ENCODE results near the gene ZC3HAV1L.

The ZC3HAV1L gene

DNA sequence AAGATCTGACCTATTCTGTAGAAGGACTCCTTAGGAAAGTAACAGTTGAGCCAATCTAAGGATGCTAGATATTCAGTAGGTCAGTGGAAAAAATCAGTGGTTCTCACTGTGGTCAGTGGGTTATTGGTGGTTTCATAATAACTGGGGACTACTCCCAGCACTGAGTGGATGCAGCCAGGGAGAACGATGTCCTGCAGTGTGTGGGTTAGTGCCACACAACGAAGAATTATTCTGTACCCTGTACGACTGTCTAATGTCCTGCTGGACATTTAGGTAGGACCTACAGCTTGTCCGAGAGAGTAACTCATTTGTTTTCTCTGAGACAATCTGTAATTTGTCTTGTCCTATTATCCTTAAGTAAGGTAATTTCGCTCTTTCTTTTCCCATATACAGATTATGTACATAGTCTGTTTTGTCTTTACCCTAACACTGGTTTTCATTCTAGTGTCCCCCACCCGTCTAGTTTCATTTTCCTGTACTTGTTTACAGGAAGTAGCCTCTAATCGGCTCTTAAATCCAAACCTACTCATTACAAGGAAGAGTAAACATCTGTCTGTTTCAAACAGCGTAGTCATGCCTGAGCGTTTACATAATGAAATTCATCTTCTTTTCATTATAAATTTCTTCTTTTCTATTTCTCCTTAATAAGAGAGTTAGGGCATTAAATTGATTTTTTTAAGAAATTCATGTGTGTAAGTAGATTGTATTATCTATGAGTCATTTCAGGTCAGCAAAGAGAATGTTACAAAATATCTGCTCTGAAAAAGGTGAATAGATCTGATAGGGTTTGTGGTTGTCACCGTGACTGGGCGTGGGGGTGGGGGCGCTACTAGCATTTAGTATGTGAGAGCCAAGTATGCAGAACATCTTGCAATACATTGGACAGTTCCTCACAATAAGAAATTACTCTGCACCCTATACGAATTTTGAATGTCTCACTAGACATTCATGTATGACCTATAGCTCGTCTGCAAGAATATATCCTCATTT, 8.3 kb upstream of the ZC3HAV1L start:
- Histone ChIP-seq H3K4me1 (peaks cover 45% of the 10 kb centered on the region), H3K4me3 (no peak overlapping the region), H3K27me3 (no peaks in the 10 kb centered on the region), H3K4me2 (peak overlapping the region; percentile 63), H3K36me3 (peaks cover 49% of the 10 kb centered on the region), H3K27ac (peak overlapping the region; percentile 29; the same call in 1 of the 2 replicates), H3K9me3 (no peaks in the 10 kb centered on the region), H3K9ac (no peak overlapping the region), H4K20me1 (peaks cover 12% of the 10 kb centered on the region; the same call in 1 of the 2 replicates)
- TF ChIP-seq Cebpa-rat (IDR thresholded peaks at IDR 0.05): no peak

DNA sequence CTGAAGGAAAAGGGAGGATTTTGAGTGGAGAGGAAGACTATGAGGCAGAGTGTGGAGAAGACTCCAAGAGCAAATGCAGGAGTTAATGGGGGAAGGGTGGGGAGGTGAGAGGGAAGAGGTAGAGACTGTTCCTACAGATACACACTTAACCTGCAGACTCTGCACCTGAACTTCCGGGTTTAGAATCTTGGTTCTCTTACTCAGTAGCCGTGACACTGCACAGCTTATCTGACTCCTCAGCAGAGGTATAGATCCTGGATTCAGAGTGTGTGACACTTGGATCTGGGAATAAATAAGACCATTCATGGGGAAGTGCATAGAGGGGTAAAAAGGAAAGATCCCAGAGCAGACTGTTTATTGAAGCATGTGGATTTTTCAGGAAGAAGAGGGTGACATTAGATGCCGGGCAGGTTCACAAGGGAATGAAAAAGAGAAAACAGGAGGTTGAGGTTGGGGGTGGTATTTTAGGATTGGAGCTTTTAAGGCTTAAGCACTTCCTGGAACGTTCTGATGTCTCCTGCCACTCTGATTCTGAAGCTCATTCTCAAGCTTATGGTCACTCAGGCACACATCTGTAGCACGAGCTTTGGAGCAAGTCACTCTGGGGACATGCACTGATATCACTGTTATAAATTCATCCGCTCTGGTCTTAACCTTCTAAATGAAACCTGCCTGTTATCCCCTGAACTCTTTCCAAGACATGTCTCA, 5.7 kb upstream of the ZC3HAV1L start:
- no peaks in the 10 kb centered on the region for H3K27me3 ChIP-seq
- no peak overlapping the region for H3K4me3 ChIP-seq
- H3K4me2 ChIP-seq: peak overlapping the region; percentile 32
- H3K36me3 ChIP-seq: peaks cover 23% of the 10 kb centered on the region
- no peak overlapping the region for H3K9ac ChIP-seq
- peaks cover 6% of the 10 kb centered on the region; the same call in 1 of the 2 replicates for H4K20me1 ChIP-seq
- peaks cover 64% of the 10 kb centered on the region for H3K4me1 ChIP-seq
- TF ChIP-seq Cebpa-rat (IDR thresholded peaks at IDR 0.05): no peak
- no peaks in the 10 kb centered on the region for H3K9me3 ChIP-seq
- H3K27ac ChIP-seq: no peak overlapping the region

DNA sequence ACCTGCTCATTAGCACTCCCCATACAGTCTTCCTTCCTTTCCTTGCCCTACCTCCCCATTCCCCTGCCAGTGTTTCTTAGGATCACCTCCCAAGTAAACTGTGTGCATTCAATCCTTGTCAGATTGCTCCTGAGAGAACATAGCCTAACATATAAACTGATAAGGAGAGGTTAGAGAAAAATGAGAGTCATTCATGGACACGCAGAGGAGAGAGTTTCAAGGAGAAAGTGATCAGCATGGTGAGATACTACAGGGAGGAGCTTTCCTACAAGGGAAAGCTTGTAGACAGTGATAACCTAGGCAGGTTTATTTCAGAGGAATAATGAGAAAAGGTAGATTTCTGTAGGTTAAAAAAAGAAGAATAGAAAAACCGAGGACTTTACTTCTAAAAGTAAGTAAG, 2.8 kb upstream of the ZC3HAV1L start:
- H3K4me3 ChIP-seq: no peak overlapping the region
- H3K27ac ChIP-seq: no peak overlapping the region
- H3K9ac ChIP-seq: no peak overlapping the region
- H4K20me1 ChIP-seq: peaks cover 13% of the 10 kb centered on the region
- no peak for TF ChIP-seq Cebpa-rat (IDR thresholded peaks at IDR 0.05)
- peaks cover 54% of the 10 kb centered on the region for H3K4me1 ChIP-seq
- no peaks in the 10 kb centered on the region for H3K9me3 ChIP-seq
- H3K27me3 ChIP-seq: no peaks in the 10 kb centered on the region
- H3K36me3 ChIP-seq: peaks cover 11% of the 10 kb centered on the region
- peak overlapping the region; percentile 55; the same call in 1 of the 2 replicates for H3K4me2 ChIP-seq

DNA sequence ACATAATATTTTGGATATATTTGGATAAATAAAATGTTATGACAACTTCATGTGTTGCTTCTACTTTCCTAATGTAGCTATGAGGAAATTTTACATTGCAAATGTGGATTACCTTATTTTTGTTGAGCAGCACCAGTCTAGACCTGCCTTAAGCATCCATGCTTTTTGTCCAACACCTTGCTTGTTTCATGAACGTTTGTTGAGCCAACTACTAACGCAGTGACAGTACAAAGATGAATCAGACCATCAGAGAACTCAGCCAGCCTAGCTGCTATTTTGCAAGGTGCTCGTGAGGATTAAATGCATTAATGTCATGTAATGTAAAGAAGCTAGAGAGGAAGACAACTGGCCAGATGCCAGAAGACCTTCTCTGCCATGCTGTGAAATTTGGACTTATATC, 1.1 kb upstream of the ZC3HAV1L start:
- no peak for TF ChIP-seq Cebpa-rat (IDR thresholded peaks at IDR 0.05)
- Histone ChIP-seq H3K9me3 (no peaks in the 10 kb centered on the region), H3K4me2 (peak overlapping the region; percentile 89), H3K4me3 (no peak overlapping the region), H3K9ac (0 out of 2 replicates have a peak overlapping the region, but pooled peaks have one; percentile 97), H4K20me1 (peaks cover 23% of the 10 kb centered on the region), H3K27me3 (no peaks in the 10 kb centered on the region), H3K36me3 (peaks cover 21% of the 10 kb centered on the region), H3K27ac (no peak overlapping the region; the same call in 1 of the 2 replicates), H3K4me1 (peaks cover 57% of the 10 kb centered on the region)

DNA sequence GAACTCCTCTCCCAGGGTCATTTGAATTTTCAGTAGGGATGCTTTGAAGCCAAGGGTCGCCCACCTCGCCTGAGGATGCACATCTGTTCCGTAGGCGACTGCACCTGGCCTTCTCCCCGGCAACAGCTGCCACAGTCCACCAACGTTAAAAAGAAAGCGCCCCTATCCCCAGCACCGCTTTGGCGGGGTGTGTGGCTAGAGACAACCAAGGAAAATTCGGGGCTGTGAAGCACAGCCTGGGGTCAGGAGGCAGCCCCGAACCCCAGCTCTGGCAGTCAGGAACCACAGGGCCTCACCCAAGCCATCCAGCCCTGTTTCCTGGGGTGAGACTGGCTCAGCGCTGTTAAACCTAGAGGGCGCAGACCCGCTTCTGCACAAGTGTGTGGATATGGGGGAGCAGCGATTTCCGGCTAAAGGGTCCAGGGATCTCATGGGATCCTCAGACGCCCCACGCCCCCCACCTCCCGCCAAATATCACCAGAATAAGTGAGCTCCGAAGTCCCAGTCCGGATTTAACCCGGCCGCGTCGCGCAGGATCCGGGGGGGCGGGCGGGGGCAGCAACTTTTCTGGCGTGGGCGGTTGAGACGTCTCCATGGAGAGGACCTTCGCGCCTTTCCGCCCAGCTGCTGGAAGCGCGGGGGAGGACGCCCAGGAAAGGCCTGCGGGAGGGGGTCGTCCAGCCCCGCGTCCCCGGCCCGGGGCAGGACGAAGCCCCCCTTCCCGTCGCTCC, 822 bp downstream of the ZC3HAV1L start:
- peak overlapping the region; percentile 89 for H3K4me2 ChIP-seq
- peaks cover 23% of the 10 kb centered on the region for H4K20me1 ChIP-seq
- peaks cover 48% of the 10 kb centered on the region for H3K4me1 ChIP-seq
- H3K9ac ChIP-seq: peak overlapping the region; percentile 97
- peak overlapping the region; percentile 95 for H3K4me3 ChIP-seq
- H3K27ac ChIP-seq: peak overlapping the region; percentile 97
- no peak for TF ChIP-seq Cebpa-rat (IDR thresholded peaks at IDR 0.05)
- H3K9me3 ChIP-seq: no peaks in the 10 kb centered on the region
- H3K36me3 ChIP-seq: peaks cover 38% of the 10 kb centered on the region
- H3K27me3 ChIP-seq: no peaks in the 10 kb centered on the region

DNA sequence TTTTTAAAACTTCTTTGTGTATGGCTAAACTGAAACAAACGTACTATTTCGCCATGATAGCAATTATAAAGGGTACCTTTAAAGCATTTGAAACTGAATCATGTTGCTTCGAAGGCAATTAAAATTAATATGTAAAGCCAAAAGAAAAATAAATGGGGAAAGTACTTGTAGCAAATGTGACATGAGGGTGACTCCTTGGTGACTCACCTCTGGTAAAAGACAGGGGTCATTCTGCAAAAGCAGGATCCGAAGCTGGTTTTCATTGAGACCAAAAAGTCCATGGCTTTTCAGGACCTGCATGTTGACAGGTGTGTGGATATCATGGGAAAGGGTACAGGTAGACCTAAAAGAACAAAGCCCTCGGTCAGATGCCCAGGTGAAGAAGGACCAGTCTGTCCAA, 1.5 kb downstream of the ZC3HAV1L start:
- no peak overlapping the region for H3K27ac ChIP-seq
- H3K4me1 ChIP-seq: peaks cover 48% of the 10 kb centered on the region
- no peaks in the 10 kb centered on the region for H3K9me3 ChIP-seq
- H3K27me3 ChIP-seq: no peaks in the 10 kb centered on the region
- peak overlapping the region; percentile 89 for H3K4me2 ChIP-seq
- TF ChIP-seq Cebpa-rat (IDR thresholded peaks at IDR 0.05): no peak
- H3K4me3 ChIP-seq: peak overlapping the region; percentile 95
- H4K20me1 ChIP-seq: peaks cover 23% of the 10 kb centered on the region
- peaks cover 45% of the 10 kb centered on the region for H3K36me3 ChIP-seq
- peak overlapping the region; percentile 97; the same call in 1 of the 2 replicates for H3K9ac ChIP-seq

DNA sequence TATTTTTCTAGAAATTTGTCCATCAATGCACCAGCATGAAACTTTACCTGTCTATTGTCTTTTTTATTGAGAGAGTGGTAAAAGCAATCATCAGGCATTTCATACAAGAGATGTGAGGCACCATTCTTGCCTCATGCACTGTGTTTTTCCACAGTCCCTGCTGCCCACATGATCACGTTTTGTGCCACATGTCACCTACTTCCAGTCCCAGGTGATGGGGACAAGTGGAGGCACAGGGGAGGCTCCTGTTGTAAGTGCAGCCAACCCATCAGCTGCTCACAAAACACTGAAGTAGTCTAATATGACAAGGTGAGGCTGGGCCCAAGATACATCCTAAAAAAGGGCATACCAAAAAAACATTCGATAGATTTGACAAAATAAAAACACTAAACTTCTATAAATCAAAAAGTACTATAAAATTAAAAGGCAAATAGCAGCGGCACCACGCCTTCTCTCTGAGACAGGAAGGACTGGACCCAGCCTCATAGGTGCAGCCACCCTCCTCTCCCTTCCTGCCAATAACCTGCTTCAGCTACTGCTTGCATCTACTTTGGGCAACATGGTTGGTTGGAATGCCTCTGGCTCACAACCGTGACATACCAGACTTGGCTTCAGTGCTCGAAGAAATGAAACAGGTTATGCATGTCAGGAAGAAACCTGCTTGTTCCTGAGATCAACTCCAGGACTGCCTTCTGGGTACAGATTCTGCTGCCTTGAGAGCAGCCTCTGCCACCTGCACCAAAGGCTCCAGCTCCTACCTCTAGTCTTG, 2.3 kb downstream of the ZC3HAV1L start:
- Histone ChIP-seq H3K4me2 (peak overlapping the region; percentile 89), H3K36me3 (peaks cover 53% of the 10 kb centered on the region), H3K4me1 (peaks cover 48% of the 10 kb centered on the region), H3K4me3 (no peak overlapping the region), H3K9ac (no peak overlapping the region), H4K20me1 (peaks cover 23% of the 10 kb centered on the region), H3K9me3 (no peaks in the 10 kb centered on the region), H3K27me3 (no peaks in the 10 kb centered on the region), H3K27ac (no peak overlapping the region)
- TF ChIP-seq Cebpa-rat (IDR thresholded peaks at IDR 0.05): no peak

DNA sequence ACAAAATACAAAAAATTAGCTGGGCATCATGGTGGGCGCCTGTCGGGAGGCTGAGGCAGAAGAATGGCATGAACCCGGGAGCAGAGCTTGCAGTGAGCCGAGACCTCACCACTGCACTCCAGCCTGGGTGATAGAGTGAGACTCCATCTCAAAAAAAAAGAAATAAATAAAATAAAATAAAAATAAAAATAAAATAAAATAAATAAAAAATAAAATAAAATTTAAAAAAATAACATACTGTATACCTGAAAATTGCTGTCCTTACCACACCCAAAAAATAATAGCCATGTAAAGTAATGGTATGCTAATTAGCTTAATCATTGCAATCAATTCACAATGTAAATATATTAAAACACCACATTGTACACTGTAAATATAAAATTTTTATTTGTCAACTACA, 3.4 kb downstream of the ZC3HAV1L start:
- Histone ChIP-seq H3K27me3 (no peaks in the 10 kb centered on the region), H4K20me1 (peaks cover 24% of the 10 kb centered on the region), H3K4me2 (no peak overlapping the region), H3K9ac (no peak overlapping the region), H3K36me3 (peaks cover 64% of the 10 kb centered on the region), H3K4me3 (no peak overlapping the region), H3K9me3 (no peaks in the 10 kb centered on the region), H3K27ac (no peak overlapping the region), H3K4me1 (peaks cover 38% of the 10 kb centered on the region)
- no peak for TF ChIP-seq Cebpa-rat (IDR thresholded peaks at IDR 0.05)

DNA sequence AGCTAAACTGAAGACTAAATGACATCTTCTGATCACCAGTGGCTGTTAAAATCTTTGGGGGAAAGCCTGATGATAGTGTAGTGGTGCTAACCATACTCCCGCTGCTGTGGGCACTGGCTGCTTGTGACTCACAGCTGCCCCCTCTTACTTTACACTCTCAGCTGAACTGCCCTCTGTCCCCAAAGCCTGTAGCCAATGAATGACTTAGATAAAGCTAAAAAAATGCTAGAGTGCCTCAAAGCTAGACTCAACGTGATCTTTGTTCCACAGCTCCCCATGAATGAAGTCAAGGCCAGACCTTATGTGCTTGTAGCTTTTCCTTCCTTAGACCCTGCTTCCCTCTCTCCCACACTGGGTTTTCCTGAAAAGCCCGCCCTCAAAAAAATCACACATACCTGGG, 6.5 kb downstream of the ZC3HAV1L start:
- no peak overlapping the region for H3K9ac ChIP-seq
- no peaks in the 10 kb centered on the region for H3K9me3 ChIP-seq
- H3K36me3 ChIP-seq: peaks cover 95% of the 10 kb centered on the region
- no peak overlapping the region for H3K27ac ChIP-seq
- H3K27me3 ChIP-seq: no peaks in the 10 kb centered on the region
- peaks cover 17% of the 10 kb centered on the region for H3K4me1 ChIP-seq
- peaks cover 41% of the 10 kb centered on the region for H4K20me1 ChIP-seq
- H3K4me3 ChIP-seq: no peak overlapping the region
- no peak overlapping the region for H3K4me2 ChIP-seq
- no peak for TF ChIP-seq Cebpa-rat (IDR thresholded peaks at IDR 0.05)
